ENCODE data around the gene KIF22.
A peak's percentile ranks its signal among the peaks of the same experiment; 100 is the strongest.
"Not testable (repeated sequence)": the region's sequence is repeated elsewhere in the genome, so short reads cannot be mapped to it uniquely, and the experiment has no call there.

KIF22 gene

DNA sequence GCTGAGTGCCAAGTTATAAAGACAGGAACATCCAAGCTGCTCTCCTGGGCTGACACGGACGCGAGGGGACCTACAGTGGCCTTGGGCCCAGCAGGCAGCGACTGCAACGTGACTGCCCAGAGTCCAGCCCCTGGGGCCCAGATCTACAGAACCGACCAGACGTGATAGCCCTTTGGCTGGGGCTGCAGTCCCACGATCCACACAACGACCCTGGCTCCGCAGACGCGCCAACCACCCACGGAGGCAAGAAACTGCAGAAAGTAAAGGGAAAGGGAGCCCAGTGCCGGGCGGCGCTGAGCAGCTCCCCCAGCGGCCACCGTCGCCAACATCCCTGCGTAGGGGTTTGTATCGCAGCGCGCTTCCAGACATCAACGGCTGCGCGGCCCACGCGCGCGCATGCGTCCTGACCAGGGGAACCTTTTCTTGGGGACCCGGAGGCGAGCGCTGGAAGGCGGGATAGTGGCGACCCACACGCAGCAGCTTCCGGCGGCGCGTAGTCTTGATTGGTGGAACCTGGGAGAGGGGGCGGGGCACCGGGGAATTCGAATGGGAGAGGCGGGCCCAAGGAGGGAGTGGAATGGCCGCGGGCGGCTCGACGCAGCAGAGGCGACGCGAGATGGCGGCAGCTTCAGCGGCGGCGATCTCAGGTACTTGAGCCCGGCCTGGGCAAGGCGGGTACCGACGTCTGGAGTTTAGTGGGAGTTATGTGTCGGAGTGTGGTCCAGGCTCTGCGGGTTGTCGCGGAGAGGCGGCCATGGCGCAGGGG lies at the start of gene KIF22:
TSS of gene KIF22 (plus strand) at position 569 of the 766 bp plus-strand sequence. CDS start at position 578, 9 bp downstream.
- DNase-seq (ENCODE audit: low read depth): peak; percentile 100

DNA sequence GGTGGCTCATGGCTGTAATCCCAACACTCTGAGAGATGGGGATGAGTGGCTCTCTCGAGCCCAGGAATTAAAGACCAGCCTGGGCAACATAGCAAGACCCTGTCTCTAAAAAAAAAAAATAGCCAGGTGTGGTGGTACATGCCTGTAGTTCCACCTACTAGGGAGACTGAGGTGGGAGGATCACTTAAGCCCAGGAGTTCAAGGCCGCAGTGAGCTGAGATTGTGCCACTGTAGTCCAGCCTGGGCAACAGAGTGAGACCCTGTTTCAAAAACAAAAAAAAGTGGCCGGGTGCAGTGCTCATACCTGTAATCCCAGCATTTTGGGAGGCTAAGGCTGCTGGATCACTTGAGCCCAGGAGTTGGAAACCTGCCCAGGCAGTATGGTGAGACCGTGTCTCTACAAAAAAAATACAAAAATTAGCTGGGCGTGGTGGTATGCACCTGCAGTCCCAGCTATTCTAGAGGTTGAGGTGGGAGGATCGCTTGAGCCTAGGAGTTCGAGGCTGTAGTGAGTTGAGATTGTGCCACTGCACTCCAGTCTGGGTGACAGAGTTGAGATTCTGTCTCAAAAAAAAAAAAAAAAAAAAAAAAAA lies 47.8 kb upstream of the KIF22 start:
- no peak for DNase-seq (ENCODE audit: low read depth)

DNA sequence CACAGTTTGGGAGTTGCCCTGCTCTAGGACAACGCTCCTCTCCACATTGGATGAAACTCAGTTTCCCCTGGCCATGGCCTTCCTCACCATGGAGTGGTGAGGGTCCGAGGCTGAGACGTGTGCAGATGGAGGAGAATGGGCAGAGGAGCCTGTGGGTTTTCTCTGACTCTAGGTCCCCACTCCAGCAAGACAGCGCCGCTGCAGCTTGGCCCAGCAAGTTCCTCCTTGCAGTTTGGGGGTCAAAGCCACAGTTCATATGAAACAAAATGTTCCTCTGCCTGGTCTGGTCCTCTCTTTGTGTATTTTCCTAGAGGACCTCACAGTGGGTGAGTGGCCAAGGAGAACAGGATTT lies 47.1 kb upstream of the KIF22 start:
- DNase-seq (ENCODE audit: low read depth): no peak

DNA sequence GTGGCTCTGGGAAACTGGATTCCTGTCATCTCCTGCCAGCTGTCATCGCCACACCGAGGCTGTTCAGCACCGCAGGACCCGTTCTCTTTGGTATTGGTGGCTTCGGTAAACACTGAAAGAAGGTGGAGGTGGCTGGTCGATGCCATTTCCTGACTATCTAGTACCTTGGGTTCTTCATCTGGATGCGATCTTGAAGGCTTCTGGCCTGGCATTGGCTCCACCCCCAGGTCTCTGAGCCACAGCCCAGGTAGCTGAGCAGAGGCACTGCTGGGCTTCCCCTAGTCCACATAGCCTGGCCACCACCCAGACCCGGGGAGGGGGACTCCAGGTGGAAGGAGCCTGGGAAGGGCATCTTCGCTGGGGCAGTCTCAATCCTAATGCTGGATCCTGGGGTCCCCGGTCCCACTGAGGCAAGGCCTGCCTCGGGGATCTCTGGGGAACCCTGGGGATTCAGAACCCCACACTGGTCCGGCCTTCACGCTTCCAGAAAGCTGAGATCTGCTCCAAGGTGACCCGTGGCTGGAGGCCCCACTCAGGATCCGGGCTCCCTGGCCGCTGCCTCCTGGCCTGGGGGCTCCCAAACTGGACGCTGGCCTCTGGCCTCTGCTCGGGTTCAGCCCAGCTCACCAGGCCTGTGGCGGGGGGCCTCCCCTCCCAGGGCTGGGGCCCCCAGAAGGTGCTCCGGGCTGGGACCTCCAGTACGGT lies 46.6 kb upstream of the KIF22 start:
- no peak for DNase-seq (ENCODE audit: low read depth)

DNA sequence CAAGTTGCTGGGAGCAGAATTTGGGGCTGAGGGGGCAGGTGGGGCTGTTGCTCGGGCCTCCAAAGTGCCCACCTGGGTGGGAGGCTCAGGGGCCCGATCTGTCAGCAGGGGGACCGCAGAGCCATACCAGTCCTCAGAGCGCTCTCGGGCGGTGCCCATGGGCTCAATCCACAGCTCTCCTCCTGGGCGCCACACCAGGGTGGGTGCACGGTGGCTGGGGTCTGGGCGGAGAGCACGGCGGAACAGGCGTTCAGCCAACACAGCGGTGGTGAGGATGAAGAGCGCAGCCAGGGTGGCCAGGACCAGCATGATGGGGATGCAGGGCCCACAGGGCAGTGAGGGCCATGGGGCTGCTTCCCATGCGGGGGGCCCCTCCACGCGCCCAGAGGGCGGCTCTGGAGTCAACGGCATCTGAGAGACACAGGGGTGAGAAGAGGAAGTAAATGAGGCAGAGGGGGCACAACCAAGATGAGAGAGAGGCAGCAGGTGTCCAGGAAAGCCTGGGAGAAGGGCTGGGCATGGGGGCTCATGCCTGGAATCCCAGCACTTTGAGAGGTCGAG lies 45.9 kb upstream of the KIF22 start:
- DNase-seq (ENCODE audit: low read depth): no peak

DNA sequence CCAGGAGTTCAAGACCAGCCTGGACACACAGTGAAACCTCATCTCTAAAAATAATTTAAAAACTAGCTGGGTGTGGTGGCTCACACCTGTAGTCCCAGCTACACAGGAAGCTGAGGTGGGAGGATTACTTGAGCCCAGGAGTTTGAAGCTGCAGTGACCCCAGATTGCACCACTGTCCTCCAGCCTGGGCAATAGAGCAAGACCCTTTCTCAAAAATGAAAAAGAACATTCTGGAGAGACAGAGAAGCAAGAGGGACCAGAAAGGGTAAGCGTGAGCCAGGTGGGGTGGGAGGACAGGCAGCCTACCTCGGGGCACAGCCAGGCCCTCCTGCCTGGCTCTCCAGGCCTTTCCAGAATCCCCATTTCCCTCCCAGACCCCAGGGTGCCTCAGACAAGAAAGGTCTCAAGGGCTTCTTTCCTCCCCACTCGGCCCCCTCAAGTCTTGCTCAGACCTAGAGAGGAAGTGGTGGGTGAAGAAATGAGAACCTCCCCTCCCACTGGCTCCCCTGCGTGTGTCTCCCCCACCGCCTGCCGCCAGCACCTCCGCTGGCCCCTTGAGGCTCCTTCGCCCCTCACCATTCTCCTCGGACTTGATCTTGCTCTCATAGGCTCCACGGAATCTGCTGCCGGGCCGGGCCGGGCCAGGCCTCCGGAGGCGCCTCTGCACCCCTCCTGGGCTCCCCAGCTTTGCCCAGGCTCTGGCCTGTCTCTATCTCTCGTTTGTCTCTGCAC lies 45.3 kb upstream of the KIF22 start:
- peak; percentile 33 for DNase-seq (ENCODE audit: low read depth)

DNA sequence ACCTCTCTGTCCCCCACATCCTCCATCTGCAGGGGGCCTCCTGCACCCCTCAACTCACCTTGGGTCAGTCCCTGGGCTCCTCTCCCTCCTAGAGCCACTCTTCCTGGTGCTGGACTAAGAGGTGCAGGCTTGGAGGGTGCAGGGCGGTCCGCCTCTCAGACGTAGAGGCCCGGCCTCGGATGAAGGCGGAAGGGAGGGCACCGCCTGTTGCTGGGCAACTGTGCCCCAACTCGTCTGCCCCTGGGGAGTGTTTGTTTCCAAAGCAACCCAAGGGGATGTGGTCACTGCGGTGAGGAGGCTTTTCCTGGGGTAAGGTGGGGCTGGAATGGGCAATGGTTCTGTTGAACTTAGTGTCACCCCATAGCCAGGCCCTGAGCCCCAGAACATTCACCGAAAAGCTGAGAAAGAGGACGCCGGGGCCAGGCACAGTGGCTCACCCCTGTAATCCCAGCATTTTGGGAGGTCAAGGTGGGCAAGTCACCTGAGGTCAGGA lies 44.7 kb upstream of the KIF22 start, which contains the start of gene C16orf54:
TSS of gene C16orf54 (minus strand) at position 138 of the 493 bp plus-strand sequence. CDS start 1,039 bp downstream, outside the sequence.
- DNase-seq (ENCODE audit: low read depth): peak; percentile 78

DNA sequence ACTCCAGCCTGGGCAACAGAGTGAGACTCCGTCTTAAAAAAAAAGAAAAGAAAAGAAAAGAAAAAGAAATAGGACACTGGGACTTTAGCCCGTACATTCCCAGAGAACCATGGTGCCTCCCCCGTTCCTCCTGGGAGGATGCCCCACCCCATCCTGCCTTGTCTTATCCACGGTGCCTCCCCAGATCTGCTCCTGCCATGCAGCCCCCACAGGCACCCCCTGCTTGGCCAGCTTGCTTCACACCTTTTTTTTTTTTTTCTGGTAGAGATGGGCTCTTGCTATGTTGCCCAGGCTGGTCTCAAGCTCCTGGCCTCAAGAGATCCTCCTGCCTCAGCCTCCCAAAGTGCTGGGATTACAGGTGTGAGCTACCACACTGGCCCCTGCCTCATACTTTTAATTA lies 44.0 kb upstream of the KIF22 start:
- DNase-seq (ENCODE audit: low read depth): not testable (repeated sequence)

DNA sequence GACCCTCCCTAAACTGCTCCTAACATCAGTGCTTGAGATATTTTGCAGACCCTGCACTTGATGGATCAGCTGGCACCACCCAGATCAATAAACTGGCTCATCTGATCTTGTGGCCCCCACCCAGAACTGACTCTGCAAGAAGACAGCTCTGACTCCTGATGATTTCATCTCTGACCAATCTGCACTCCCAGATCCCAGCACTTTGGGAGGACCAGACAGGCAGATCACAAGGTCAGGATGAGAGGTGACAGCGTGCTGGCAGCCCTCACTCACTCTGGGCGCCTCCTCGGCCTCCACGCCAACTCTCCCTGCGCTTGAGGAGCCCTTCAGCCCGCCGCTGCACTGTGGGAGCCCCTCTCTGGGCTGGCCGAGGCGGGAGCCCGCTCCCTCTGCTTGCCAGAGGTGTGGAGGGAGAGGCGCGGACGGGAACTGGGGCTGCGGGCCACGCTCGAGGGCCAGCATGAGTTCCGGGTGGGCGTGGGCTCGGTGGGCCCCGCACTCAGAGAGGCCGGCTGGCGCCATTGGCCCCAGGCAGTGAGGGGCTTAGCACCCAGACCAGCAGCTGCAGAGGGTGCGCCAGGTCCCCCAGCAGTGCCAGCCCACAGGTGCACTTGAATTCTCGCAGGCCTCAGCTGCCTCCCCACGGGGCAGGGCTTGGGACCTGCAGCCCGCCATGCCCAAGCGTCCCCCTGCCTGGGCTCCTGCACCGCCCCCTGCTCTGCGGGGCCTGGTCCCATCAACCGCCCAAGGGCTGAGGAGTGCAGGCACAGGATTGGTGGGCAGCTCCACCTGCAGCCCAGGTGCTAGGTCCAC lies 42.4 kb upstream of the KIF22 start:
- DNase-seq (ENCODE audit: low read depth): no peak

DNA sequence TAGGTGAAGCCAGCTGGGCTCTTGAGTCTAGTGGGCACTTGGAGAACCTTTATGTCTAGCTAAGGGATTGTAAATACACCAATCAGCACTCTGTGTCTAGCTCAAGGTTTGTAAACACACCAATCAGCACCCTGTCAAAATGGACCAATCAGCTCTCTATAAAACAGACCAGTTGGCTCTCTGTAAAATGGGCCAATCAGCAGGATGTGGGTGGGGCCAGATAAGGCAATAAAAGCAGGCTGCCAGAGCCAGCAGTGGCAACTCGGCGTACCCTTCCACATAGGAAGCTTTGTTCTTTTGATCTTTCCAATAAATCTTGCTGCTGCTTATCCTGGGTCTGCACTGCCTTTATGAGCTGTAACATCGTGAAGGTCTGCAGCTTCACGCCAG lies 41.8 kb upstream of the KIF22 start:
- DNase-seq (ENCODE audit: low read depth): not testable (repeated sequence)

DNA sequence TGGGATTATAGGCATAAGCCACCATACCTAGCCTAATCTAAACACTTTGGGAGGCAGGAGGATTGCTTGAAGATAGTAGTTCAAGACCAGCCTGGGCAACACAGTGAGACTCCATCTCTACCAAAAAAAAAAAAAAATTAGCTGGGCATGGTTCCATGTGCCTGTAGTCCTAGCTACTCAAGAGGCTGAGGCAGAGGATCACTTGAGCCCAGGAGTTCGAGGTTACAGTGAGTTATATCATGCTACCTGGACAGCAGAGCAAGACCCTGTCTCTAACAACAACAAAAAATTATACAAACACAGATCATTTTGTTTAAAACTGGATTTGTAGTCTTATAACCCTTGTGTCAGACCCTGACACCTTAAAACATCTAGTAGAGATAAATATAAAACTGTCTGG lies 37.0 kb upstream of the KIF22 start:
- no peak for DNase-seq (ENCODE audit: low read depth)

DNA sequence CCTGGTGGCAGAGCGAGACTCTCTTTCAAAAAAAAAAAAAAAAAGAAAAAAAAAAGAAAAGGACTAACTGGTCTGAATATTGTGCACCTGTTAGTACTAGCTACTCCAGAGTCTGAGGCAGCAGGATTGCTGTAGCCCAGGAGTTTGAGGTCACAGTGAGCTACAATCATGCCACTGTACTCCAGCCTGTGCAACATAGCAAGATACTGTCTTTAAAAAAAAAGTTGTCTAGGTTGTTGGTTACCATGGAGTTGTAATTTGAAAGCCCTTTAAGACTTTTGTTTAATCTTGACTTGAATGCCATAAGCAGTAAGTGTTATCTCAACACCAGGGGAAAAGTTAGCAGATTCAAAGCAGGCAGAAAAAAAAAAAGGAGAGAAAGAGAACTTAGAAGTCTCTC lies 33.9 kb upstream of the KIF22 start:
- no peak for DNase-seq (ENCODE audit: low read depth)

DNA sequence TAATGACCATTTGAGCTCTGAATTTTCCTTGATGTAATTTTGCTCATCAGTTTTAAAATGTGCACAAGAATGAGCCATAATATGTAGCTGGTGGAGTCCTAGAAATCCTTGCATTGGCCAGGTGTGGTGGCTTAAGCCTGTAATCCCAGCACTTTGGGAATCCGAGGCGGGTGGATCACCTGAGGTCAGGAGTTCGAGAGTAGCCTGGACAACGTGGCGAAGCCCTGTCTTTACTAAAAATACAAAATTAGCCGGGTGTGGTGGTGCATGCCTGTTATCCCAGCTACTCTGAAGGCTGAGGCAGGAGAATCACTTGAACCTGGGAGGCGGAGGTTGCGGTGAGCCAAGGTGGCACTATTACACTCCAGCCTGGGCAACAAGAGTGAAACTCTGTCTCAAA lies 33.5 kb upstream of the KIF22 start:
- not testable (repeated sequence) for DNase-seq (ENCODE audit: low read depth)

DNA sequence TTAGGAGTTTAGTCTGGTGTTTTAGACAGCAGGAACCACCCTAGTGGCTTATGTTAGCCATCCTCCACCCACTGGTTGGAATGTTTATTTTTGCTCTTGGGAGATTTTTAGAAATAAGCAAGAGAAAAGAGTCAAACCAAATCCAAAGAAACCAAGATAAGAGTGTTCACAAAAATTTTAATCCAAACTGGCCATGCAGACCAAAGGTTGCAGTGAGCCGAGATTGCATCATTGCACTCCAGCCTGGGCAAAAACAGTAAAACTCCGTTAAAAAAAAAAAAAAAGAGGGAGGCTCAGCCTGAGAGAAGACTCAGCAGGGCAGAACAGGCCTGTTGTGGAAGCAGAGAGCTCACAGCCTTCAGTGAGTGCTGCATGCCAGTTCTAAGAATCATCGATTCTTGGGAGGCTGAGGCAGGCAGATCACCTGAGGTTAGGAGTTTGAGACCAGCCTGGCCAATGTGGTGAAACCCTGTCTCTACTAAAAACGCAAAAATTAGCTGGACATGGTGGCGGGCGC lies 32.5 kb upstream of the KIF22 start:
- DNase-seq (ENCODE audit: low read depth): no peak

DNA sequence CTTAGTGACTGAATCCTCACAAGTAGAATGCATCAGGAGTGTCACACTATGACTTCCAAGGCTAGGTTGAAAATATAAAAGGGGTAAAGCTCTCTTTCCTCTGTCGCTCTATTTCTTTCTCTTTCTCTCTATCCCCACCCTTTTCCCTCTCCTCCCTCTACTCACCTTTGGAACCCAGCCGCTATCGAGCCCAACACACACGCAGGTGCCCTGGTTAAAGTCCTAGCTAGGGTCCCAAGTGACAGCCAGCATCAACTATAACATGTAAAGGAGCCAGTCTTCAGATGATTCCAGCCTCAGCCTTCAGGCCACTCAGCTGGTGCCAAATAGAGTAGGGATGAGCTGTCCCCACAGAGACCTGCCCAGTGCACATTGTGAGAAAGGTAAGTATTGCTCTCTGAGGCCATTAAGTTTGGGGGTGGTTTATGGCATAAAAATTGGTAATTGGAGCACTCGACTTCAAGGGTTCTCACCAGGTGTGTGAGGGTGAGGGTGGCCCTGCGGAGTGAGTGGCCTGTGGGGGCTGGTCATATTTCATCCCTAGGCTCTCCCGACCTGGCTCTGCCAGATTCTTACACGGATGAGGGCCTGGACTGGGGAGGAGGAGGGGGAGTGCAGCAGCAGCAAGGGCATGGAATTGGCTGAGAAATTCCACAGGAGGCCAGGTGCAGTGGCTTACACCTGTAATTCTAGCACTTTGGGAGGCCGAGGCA lies 29.8 kb upstream of the KIF22 start:
- DNase-seq (ENCODE audit: low read depth): no peak

DNA sequence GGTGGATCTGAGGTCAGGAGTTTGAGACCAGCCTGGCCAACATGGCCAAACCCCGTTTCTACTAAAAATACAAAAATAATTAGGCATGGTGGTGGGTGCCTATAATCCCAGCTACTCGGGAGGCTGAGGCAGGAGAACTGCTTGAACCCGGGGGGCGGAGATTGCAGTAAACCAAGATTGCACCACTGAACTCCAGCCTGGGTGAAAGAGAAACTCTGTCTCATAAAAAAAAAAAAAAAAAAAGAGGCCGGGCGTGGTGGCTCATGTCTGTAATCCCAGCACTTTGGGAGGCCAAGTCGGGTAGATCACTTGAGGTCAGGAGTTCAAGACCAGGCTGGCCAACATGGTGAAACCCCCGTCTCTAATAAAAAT lies 29.3 kb upstream of the KIF22 start:
- DNase-seq (ENCODE audit: low read depth): not testable (repeated sequence)

DNA sequence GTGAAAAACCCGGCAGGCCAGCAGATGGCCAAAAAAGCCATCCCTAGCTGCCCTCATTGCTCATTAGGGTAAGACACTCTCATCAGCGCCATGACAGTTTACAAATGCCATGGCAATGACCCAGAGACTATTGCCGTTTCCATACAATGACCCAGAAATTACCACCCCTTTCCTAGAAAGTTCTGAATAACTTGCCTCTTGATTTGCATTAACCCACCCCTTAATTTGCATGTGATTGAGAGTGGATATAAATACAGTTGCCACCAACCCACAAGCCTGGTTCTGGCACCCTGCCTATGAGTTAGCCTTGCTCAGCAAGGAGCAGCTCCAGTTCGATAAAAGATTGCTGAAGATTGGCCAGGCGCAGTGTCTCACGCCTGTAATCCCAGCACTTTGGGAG lies 28.7 kb upstream of the KIF22 start:
- DNase-seq (ENCODE audit: low read depth): no peak

DNA sequence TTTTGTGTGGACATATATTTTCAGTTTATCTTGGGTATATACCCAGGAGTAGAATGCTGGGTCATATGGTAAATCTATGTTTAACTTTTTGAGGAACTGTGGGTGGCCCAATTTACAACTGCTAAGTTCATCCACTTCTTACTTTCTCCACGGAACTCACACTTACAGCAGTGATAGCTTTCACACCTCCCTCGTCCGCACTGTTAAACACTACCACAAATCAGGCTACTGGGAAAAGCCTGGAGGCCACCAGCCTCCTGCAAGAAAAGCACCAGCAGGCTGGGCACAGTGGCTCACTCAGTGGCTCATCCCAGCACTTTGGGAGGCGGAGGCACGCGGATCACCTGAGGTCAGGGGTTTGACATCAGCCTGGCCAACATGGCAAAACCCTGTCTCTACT lies 27.2 kb upstream of the KIF22 start:
- no peak for DNase-seq (ENCODE audit: low read depth)

DNA sequence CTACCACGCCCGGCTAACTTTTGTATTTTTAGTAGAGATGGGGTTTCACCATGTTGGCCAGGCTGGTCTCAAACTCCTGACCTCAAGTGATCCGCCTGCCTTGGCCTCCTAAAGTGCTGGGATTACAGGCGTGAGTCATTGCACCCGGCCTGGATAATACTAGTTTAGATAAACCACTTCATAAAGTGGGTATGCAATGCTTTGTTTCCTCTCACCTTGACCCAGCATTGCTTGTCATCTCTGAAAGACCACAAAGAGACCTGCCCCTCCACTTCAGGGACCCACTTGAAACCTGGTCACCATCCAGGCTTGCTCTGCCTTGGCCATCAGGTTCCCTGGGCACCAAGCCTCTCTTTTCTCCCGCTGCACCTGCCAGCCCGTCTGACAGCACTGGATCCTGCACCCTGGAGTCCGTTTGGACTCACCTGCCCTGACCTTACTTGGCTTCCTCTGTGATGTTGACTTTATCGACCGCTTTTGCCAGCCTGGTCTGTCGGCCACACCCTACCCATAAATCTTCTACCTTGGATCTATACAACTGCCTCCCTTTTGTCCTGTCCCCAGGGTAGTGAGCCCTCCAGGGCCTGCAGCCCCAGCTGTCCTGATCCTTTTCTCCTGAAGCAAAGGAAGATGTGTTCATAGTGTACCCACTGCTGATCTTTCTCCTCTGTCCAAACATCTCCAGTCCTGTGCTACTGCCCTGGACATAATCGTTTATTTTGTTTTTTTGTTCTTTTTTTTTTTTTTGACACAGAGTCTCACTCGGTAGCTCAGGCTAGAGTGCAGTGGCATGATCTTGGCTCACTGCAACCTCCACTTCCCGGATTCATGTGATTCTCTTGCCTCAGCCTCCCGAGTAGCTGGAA lies 25.2 kb upstream of the KIF22 start:
- DNase-seq (ENCODE audit: low read depth): no peak

Measured in stimulated activated CD8-positive, alpha-beta memory T cell treated with anti-CD3 and anti-CD28 coated beads, Interleukin-4, amount 100 ng/mL, for 24 hours (primary cell).